ENCODE data around the gene FYB1. TPM values are rescaled to one million over a fixed set of nuclear protein-coding genes. Genes with fewer than 3 reads are reported as not detected.

The FYB1 gene
- total RNA-seq, 1 donor from 2014 or later: 74.1 TPM

DNA sequence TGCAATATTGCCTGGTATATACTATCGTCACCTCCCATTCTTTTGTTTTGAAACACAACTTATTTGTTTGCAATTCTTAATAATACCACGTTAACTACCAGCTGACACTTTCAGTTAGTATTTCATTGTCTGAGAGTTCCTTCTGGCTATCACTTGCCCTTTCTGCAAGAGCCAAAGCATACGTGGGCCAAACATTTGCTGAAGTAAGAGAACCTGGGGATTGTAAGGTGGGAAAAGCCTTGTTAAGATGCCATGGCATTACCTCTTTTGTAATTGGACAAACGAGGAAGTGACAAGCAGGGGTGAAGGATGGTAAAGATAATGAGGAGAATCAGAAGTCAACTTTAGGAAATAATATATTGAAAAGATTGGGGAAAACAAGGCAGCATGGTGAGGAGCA, 47.7 kb downstream of the FYB1 start:
- no peak for DNase-seq (ENCODE audit: low spot score in 2 of 2)
- no peak overlapping the region for H3K4me3 ChIP-seq
- H3K36me3 ChIP-seq: no peaks in the 10 kb centered on the region
- H3K9me3 ChIP-seq: no peaks in the 10 kb centered on the region
- H3K27me3 ChIP-seq: no peaks in the 10 kb centered on the region
- H3K27ac ChIP-seq: no peak overlapping the region
- no peaks in the 10 kb centered on the region for H3K4me1 ChIP-seq
- intact Hi-C loops (cut with DNase I): no loop called here
- TF ChIP-seq, protein P1, sequence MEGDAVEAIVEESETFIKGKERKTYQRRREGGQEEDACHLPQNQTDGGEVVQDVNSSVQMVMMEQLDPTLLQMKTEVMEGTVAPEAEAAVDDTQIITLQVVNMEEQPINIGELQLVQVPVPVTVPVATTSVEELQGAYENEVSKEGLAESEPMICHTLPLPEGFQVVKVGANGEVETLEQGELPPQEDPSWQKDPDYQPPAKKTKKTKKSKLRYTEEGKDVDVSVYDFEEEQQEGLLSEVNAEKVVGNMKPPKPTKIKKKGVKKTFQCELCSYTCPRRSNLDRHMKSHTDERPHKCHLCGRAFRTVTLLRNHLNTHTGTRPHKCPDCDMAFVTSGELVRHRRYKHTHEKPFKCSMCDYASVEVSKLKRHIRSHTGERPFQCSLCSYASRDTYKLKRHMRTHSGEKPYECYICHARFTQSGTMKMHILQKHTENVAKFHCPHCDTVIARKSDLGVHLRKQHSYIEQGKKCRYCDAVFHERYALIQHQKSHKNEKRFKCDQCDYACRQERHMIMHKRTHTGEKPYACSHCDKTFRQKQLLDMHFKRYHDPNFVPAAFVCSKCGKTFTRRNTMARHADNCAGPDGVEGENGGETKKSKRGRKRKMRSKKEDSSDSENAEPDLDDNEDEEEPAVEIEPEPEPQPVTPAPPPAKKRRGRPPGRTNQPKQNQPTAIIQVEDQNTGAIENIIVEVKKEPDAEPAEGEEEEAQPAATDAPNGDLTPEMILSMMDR (IDR thresholded peaks at IDR 0.05): no peak

DNA sequence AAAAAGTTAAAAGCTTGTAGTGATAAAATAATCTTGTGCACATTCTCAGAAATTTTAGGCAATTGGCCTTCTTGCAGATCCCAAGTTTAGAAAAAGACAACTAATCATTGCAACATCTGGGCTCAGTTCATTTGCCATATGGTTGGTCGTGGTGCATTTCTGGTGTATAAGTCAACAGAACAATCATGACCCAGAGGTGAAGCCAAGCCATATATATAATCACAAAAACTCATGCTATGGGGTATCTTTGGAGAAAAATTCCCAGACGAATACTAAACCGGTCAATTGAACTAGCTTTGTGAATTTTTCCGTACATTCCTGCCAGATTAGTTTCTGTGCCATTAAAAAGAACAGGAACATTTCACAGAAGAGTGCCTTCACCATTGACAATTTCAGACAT, 50.3 kb downstream of the FYB1 start:
- TF ChIP-seq, protein P1 (IDR thresholded peaks at IDR 0.05): no peak
- no peak overlapping the region for H3K27ac ChIP-seq
- no peak for DNase-seq (ENCODE audit: low spot score in 2 of 2)
- no peaks in the 10 kb centered on the region for H3K9me3 ChIP-seq
- H3K4me3 ChIP-seq: no peak overlapping the region
- H3K4me1 ChIP-seq: no peaks in the 10 kb centered on the region
- H3K27me3 ChIP-seq: no peaks in the 10 kb centered on the region
- intact Hi-C loops (cut with DNase I): no loop called here
- H3K36me3 ChIP-seq: no peaks in the 10 kb centered on the region

DNA sequence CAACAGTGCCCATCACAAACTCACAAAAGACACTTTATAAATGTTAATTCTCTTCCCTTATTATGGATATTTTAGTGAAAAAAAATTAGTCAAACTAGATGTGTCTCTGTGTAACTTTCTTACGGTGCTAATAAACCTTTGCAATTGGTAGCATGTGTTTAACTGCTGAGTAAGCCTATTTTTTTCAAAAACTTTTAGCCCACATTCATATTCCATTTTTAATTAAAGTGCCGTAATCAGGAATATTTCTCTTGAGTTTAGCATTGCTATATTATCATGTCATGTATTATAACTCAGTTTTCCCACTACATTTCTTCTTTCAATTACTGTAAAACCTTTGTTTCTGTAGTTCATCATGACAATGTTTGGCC, 51.4 kb downstream of the FYB1 start:
- no peak for DNase-seq (ENCODE audit: low spot score in 2 of 2)
- intact Hi-C loops (cut with DNase I): no loop called here
- Histone ChIP-seq H3K27ac (no peak overlapping the region), H3K27me3 (no peaks in the 10 kb centered on the region), H3K4me3 (no peak overlapping the region), H3K36me3 (no peaks in the 10 kb centered on the region), H3K9me3 (no peaks in the 10 kb centered on the region), H3K4me1 (no peaks in the 10 kb centered on the region)
- TF ChIP-seq, protein P1 (IDR thresholded peaks at IDR 0.05): no peak

DNA sequence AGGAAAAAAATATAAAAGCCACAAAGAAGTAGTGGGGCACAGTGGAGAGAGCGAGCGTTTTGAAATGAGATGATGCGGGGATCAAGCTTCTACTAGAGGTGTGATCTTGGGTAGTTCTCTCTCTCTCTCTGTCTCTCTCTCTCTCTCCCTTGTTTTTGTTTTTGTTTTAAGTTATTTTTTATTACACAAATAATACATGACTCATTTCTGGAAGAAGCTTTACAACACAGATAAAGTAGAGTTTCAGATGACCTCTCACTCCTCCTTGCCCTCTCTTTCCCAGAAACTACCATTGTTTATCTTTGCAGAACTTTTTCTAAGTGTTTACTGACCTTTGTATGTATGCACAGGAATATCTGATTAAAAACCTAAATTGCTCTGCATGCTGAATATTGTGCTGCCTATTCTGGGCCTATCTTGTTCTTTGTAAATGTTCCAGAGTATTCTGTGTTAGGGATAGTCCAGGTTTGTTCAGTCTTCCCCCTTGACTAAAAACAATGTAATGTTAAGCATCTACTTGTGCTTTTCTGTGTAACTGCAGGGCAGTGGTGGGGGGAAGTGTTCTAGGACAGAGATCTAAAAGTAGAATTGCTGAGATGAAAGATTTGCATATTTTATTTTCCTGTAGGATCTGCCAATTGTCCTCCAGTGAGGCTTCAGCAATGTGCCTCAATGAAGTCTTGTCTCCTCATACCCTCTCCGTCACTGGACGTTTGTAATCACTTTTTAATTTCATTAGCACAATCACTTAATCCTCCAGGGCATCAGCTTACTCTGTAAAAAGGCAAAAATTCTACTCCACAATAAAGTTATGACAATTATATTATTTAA, 52.0 kb downstream of the FYB1 start:
- Histone ChIP-seq H3K9me3 (no peaks in the 10 kb centered on the region), H3K27ac (no peak overlapping the region), H3K4me3 (no peak overlapping the region), H3K4me1 (no peaks in the 10 kb centered on the region), H3K36me3 (no peaks in the 10 kb centered on the region), H3K27me3 (no peaks in the 10 kb centered on the region)
- no peak for DNase-seq (ENCODE audit: low spot score in 2 of 2)
- TF ChIP-seq, protein P1 (IDR thresholded peaks at IDR 0.05): no peak
- intact Hi-C loops (cut with DNase I): no loop called here

DNA sequence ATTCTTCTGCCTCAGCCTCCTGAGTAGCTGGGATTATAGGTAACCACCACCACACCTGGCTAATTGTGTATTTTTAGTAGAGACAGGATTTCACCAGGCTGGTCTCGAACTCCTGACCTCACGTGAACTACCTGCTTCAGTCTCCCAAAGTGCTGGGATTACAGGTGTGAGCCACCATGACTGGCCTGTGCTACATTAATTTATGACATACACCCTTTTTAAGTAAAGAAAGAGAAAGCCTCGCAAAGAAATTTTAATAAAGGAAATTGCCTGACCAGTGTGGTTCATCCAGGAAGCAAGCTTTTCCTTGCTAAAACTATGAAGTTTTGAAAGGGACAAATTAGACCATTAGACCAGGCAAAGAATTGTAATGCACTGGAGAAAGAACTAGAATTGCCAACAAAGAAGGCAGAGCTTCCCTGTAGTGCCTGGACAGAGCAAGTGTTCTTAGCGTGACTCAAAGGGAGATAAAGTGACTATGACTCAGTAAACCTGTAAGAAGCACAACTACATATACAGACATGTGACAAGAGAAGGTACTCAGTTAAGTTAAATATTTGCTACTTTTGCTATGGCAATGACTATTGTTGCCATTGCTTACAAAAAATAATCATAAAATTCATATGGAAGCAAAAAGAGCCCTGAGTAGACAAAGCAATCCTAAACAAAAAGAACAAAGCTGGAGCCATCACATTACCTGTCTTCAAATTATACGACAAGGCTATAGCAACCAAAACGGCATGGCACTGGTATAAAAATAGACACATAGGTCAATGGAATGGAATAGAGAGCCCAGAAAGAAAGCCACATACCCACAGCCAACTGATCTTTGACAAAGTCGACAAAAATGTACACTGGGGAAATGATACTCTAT, 54.6 kb downstream of the FYB1 start:
- DNase-seq (ENCODE audit: low spot score in 2 of 2): no peak
- H3K27ac ChIP-seq: no peak overlapping the region
- H3K4me1 ChIP-seq: no peaks in the 10 kb centered on the region
- TF ChIP-seq, protein P1 (IDR thresholded peaks at IDR 0.05): no peak
- no peaks in the 10 kb centered on the region for H3K27me3 ChIP-seq
- intact Hi-C loops (cut with DNase I): no loop called here
- H3K9me3 ChIP-seq: no peaks in the 10 kb centered on the region
- H3K36me3 ChIP-seq: no peaks in the 10 kb centered on the region
- H3K4me3 ChIP-seq: no peak overlapping the region
